ENCODE measurements around the gene RTN4. TPM values are rescaled to one million over a fixed set of nuclear protein-coding genes. Genes with fewer than 3 reads are reported as not detected.
"Not testable (repeated sequence)": the region's sequence is repeated elsewhere in the genome, so short reads cannot be mapped to it uniquely, and the experiment has no call there.

RTN4 gene
- polyA plus RNA-seq, 3 donors: 111 to 163 (median 158) TPM

DNA sequence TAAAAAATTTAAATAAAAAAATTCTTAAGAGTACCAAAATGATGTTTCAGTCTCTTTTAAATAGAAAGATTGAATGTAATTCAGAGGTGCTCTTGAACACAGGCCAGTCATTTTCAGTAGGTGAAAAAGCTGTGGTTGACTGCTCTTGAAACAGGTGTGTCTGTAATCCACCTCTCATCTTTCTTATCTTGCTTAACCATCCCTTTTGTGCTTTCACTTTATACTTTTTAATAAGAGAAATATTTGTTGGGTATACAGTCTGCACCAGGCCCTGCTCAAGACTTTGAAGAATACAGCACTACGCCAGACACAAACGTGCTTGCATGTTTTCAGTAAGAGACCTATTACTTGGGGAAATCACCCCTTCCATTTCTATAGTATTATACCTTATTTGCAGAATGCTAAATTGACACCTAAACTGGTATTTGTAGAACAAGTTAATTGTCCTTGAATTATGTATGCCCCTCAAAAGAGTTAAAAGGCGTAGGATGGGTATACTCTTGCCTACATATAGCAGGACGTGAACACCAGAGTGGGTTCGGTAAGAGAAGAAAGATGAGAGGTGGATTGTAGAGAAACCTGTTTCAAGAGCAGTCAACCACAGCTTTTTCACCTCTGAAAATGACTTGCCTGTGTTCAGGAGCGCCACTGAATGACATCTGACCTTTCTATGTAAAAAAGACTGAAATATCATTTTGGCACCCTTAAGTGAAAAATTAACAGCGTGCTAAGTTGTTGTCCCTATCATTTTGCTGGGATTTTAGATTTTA is 4.0 kb upstream of the RTN4 start:
- H3K27ac ChIP-seq (ENCODE audit: low read depth in 1 of 2, low read length in 2 of 2): no peak overlapping the region

GRCh38 chr2:55053225-55053624 is 3.0 kb upstream of the RTN4 start:
- H3K27ac ChIP-seq (ENCODE audit: low read depth in 1 of 2, low read length in 2 of 2); H3K4me2 ChIP-seq (replicated peaks; ENCODE audit: extremely low read depth, low read length, poor library complexity, severe bottlenecking); DNase-seq; H3K9me3 ChIP-seq (replicated peaks in 1 of 2; ENCODE audit: control insufficient read depth in 1 of 2, insufficient read depth in 1 of 2, low read length in 2 of 2); H3K27me3 ChIP-seq (ENCODE audit: control insufficient read depth in 2 of 2, insufficient read depth in 2 of 2, low read length in 2 of 2); H3K36me3 Mint-ChIP-seq; H3K36me3 ChIP-seq (replicated peaks in 1 of 2; ENCODE audit: control insufficient read depth in 1 of 2, insufficient read depth in 2 of 2, low read length in 2 of 2); H3K9me3 Mint-ChIP-seq; H2AFZ ChIP-seq (ENCODE audit: insufficient read depth, low read depth, low read length, poor library complexity, severe bottlenecking); H3K9ac ChIP-seq (ENCODE audit: insufficient read depth, low read length, poor library complexity, severe bottlenecking); H3K27ac Mint-ChIP-seq; H3K4me3 ChIP-seq (replicated peaks in 1 of 3; ENCODE audit: low read depth in 2 of 3, low read length in 3 of 3); H3K27me3 Mint-ChIP-seq (ENCODE audit: low read depth in 3 of 3); H3K4me3 Mint-ChIP-seq: not testable (repeated sequence)
- H3K79me2 ChIP-seq (ENCODE audit: insufficient read depth, low read length): peaks cover 54% of the 10 kb centered on the region
- peaks cover 27% of the 10 kb centered on the region for H3K4me1 Mint-ChIP-seq
- no CpG with 5 or more reads among the region's 4 CpGs for WGBS (ENCODE audit: insufficient coverage)
- H3K4me1 ChIP-seq (ENCODE audit: control insufficient read depth in 1 of 2, insufficient read depth in 2 of 2, low read length in 2 of 2): peaks cover 20 to 31% of the 10 kb centered on the region in 2 donors
- intact Hi-C loops (cut with micrococcal nuclease): loop anchor here (10.0 kb wide), 3 partner anchors 52 to 102 kb away; no protein-coding TSS in a partner anchor
- H4K20me1 ChIP-seq (ENCODE audit: insufficient read depth, low read length): peaks cover 13% of the 10 kb centered on the region

More for the DNA sequence above, 4.0 kb upstream of the RTN4 start:
- TF ChIP-seq, protein P1, sequence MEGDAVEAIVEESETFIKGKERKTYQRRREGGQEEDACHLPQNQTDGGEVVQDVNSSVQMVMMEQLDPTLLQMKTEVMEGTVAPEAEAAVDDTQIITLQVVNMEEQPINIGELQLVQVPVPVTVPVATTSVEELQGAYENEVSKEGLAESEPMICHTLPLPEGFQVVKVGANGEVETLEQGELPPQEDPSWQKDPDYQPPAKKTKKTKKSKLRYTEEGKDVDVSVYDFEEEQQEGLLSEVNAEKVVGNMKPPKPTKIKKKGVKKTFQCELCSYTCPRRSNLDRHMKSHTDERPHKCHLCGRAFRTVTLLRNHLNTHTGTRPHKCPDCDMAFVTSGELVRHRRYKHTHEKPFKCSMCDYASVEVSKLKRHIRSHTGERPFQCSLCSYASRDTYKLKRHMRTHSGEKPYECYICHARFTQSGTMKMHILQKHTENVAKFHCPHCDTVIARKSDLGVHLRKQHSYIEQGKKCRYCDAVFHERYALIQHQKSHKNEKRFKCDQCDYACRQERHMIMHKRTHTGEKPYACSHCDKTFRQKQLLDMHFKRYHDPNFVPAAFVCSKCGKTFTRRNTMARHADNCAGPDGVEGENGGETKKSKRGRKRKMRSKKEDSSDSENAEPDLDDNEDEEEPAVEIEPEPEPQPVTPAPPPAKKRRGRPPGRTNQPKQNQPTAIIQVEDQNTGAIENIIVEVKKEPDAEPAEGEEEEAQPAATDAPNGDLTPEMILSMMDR (IDR thresholded peaks at IDR 0.05): no peak
- Mint-ChIP-seq H3K36me3 (no peaks in the 10 kb centered on the region), H3K9me3 (peaks cover 0 to 3% (median 0%) of the 10 kb centered on the region in 7 donors), H3K27ac (no peak overlapping the region), H3K4me1 (peaks cover 24% of the 10 kb centered on the region), H3K27me3 (ENCODE audit: low read depth in 3 of 3) (no peaks in the 10 kb centered on the region), H3K4me3 (no peak overlapping the region)
- H3K4me2 ChIP-seq (replicated peaks; ENCODE audit: extremely low read depth, low read length, poor library complexity, severe bottlenecking): no peak overlapping the region
- H4K20me1 ChIP-seq (ENCODE audit: insufficient read depth, low read length): peaks cover 3% of the 10 kb centered on the region
- WGBS (ENCODE audit: insufficient coverage): no CpG with 5 or more reads among the region's 7 CpGs
- H3K4me3 ChIP-seq (replicated peaks in 1 of 3; ENCODE audit: low read depth in 2 of 3, low read length in 3 of 3): no peak overlapping the region
- H3K27me3 ChIP-seq (ENCODE audit: control insufficient read depth in 2 of 2, insufficient read depth in 2 of 2, low read length in 2 of 2): no peaks in the 10 kb centered on the region
- no peaks in the 10 kb centered on the region for H3K9me3 ChIP-seq (replicated peaks in 1 of 2; ENCODE audit: control insufficient read depth in 1 of 2, insufficient read depth in 1 of 2, low read length in 2 of 2)
- H3K79me2 ChIP-seq (ENCODE audit: insufficient read depth, low read length): peaks cover 43% of the 10 kb centered on the region
- H3K4me1 ChIP-seq (ENCODE audit: control insufficient read depth in 1 of 2, insufficient read depth in 2 of 2, low read length in 2 of 2): peaks cover 20 to 23% of the 10 kb centered on the region in 2 donors
- H3K9ac ChIP-seq (ENCODE audit: insufficient read depth, low read length, poor library complexity, severe bottlenecking): no peak overlapping the region
- no peak for DNase-seq
- H2AFZ ChIP-seq (ENCODE audit: insufficient read depth, low read depth, low read length, poor library complexity, severe bottlenecking): no peak overlapping the region
- intact Hi-C loops (cut with micrococcal nuclease): loop anchor here (10.0 kb wide), 3 partner anchors 51 to 101 kb away; no protein-coding TSS in a partner anchor
- no peaks in the 10 kb centered on the region for H3K36me3 ChIP-seq (replicated peaks in 1 of 2; ENCODE audit: control insufficient read depth in 1 of 2, insufficient read depth in 2 of 2, low read length in 2 of 2)
